VCaP (cell line): ENCODE data around the gene MTFMT.

Experiments used
- H3K27ac ChIP-seq: fragments of 450-650 bp; 2 replicates; pipeline ENCODE4 v1.5.1; 2017
- CTCF ChIP-seq: fragments of 450-650 bp; conservative IDR thresholded peaks from 2 replicates; pipeline ENCODE4 v1.5.1; 2017; ENCODE audit warnings: mild to moderate bottlenecking, moderate library complexity

The MTFMT gene

GRCh38 chr15:64975390-64975789, 54.0 kb downstream of the MTFMT start:
- H3K27ac ChIP-seq = no peak overlapping the region
- no peak for TF ChIP-seq CTCF

GRCh38 chr15:64970698-64971097, 58.7 kb downstream of the MTFMT start:
- no peak overlapping the region for H3K27ac ChIP-seq
- no peak for TF ChIP-seq CTCF

GRCh38 chr15:64969401-64969800, 60.0 kb downstream of the MTFMT start:
- no peak overlapping the region for H3K27ac ChIP-seq
- no peak for TF ChIP-seq CTCF

- H3K27ac ChIP-seq = no peak overlapping the region
- TF ChIP-seq CTCF = no peak
Observed at GRCh38 chr15:64961013-64961412, 68.4 kb downstream of the MTFMT start.

GRCh38 chr15:64960153-64960552, 69.3 kb downstream of the MTFMT start:
- TF ChIP-seq CTCF = no peak

GRCh38 chr15:64959128-64959527, 70.3 kb downstream of the MTFMT start:
- TF ChIP-seq CTCF = no peak
- no peak overlapping the region for H3K27ac ChIP-seq

More at GRCh38 chr15:64960153-64960552, 69.3 kb downstream of the MTFMT start:
- no peak overlapping the region for H3K27ac ChIP-seq

GRCh38 chr15:64954395-64954794, 75.0 kb downstream of the MTFMT start:
- TF ChIP-seq CTCF = no peak
- H3K27ac ChIP-seq = no peak overlapping the region
